ENCODE measurements around the gene ANKRD30B.
"Not testable (repeated sequence)": the region's sequence is repeated elsewhere in the genome, so short reads cannot be mapped to it uniquely, and the experiment has no call there.

DNA sequence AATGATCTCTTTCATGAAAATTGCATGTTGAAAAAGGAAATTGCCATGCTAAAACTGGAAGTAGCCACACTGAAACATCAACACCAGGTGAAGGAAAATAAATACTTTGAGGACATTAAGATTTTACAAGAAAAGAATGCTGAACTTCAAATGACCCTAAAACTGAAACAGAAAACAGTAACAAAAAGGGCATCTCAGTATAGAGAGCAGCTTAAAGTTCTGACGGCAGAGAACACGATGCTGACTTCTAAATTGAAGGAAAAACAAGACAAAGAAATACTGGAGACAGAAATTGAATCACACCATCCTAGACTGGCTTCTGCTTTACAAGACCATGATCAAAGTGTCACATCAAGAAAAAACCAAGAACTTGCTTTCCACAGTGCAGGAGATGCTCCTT, 103.6 kb downstream of the ANKRD30B start:
- TF ChIP-seq, protein P1, sequence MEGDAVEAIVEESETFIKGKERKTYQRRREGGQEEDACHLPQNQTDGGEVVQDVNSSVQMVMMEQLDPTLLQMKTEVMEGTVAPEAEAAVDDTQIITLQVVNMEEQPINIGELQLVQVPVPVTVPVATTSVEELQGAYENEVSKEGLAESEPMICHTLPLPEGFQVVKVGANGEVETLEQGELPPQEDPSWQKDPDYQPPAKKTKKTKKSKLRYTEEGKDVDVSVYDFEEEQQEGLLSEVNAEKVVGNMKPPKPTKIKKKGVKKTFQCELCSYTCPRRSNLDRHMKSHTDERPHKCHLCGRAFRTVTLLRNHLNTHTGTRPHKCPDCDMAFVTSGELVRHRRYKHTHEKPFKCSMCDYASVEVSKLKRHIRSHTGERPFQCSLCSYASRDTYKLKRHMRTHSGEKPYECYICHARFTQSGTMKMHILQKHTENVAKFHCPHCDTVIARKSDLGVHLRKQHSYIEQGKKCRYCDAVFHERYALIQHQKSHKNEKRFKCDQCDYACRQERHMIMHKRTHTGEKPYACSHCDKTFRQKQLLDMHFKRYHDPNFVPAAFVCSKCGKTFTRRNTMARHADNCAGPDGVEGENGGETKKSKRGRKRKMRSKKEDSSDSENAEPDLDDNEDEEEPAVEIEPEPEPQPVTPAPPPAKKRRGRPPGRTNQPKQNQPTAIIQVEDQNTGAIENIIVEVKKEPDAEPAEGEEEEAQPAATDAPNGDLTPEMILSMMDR (conservative IDR thresholded peaks at IDR 0.05; ENCODE audit: low read depth, low read length), result not testable (repeated sequence)
- TF ChIP-seq POLR2A, MAFK (IDR thresholded peaks at IDR 0.05; ENCODE audit: low read depth, low read length): not testable (repeated sequence)
